Activated naive CD4-positive, alpha-beta T cell treated with Interleukin-2 at 50 U/mL for 16 hours (primary cell): Measurements from ENCODE around the gene CD300LF.
A peak's percentile ranks its signal among the peaks of the same experiment; 100 is the strongest.

Experiments used
- DNase-seq: peaks from one replicate; pipeline ENCODE4 v3.0.0-alpha.2; 2020

Gene CD300LF

DNA sequence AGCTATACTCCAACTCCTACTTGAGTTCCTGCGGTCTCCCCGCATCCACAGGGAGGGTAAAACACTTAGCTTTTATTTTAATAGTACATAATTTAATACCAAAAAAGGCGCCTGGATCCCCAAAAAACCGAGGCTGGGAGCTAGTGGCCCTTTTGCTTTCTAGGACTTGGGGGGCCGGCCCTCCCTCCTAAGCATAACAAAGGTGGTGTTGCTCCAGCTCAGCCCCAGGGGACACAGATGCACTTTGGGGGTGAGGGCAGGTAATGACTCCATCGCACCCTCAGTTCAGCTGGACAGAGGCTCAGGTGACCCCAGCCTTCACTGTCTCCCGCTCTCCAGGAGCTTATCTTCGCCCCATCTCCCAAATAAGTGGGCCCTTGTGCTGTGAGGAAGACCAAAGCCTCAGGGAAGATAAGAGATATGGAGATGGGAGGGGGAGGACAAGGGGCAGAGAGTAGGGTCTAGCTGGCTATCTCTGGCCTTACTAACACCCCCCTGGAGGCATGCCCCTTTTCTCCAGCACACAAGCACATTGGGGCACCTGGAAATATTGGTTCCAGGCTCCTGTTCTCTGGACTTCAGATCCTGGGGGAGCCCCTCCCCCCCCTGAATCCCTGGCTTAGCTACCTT is 32.9 kb upstream of the CD300LF start:
- no peak for DNase-seq

DNA sequence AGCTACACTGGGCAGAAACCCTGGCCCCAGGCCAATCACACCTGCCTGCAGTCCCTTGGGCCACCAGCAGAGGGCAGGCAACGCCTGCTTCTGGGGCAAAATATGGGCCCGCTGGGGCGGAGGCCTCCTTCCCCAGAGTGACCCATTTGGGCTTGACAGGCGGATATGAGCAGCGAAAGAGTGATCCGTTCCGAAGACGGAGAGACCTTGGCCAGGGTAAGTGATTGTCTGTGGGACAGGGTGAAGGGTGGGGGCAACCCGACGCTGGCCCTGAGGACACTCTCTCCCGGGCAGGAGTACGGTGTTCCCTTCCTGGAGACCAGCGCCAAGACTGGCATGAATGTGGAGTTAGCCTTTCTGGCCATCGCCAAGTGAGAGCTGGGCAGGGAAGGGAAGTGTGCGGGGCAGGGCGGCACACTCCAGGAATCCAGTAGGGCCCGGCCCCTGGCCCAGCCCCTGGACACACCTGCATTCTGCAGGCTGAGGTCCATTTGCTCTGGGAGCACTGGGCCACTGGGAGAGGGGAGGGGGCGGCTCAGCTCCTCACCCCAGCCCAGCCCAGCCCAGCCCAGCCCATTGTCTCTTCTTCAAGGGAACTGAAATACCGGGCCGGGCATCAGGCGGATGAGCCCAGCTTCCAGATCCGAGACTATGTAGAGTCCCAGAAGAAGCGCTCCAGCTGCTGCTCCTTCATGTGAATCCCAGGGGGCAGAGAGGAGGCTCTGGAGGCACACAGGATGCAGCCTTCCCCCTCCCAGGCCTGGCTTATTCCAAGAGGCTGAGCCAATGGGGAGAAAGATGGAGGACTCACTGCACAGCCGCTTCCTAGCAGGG is 32.2 kb upstream of the CD300LF start:
- peak; percentile 89 for DNase-seq

DNA sequence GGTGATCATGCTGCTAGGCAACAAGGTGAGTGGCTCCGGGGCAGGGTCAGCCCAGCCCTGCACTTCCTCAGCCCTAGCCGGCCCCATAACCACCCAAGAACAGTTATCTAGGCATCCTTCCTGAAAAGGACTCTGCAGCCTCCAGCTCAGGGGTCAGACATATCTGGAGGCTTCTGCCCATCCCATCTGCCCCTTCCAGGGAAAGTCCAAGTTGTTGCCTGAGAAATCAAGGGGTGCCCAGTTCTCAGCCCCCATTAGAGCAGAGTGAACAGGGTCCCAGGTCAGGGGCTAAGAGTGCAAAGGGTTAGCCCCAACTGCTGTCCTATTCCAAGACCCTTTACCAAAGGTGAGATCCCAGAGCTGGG is 31.6 kb upstream of the CD300LF start:
- DNase-seq, result no peak

DNA sequence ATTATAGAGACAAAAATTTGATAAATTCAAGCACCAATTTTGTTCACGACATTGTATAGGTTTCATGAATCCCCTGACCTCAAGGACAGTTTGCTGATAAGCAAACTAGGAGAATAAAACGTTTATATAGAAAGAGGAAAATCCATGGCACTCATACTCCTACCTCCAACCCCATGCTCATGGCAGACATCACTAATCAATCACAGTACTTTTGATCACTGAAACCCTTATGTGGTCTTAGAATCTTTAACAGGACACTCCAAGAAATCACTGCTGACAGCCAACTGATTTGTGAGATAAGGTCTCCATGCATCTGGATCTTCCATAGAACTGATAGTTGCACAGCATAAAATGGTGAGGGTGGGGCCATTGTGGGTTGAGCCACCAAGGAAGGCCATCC is 31.0 kb upstream of the CD300LF start:
- DNase-seq, result no peak

DNA sequence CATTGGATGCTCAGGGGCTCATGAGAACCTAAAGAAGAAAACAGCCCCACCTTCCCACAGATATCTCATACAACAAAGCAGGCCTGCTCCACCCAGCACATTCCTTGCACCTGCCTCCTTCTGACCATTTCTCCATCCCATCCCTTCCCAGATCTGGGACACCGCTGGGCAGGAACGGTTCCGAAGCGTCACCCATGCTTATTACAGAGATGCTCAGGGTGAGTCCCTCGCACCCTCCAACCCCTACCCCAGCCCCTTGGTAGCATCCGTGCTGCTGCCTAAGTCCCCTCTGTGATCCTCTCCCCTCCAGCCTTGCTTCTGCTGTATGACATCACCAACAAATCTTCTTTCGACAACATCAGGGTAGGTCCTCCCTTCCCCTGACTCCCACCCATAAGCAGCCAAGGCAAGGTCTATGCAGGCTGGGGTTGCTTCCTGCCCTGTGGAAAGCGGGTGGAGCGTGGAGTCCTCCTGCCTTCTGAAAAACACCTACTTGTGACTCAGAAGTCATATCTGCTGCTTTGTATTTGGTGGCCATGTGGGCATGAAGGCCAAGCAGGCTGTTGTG is 30.3 kb upstream of the CD300LF start:
- DNase-seq, result no peak

DNA sequence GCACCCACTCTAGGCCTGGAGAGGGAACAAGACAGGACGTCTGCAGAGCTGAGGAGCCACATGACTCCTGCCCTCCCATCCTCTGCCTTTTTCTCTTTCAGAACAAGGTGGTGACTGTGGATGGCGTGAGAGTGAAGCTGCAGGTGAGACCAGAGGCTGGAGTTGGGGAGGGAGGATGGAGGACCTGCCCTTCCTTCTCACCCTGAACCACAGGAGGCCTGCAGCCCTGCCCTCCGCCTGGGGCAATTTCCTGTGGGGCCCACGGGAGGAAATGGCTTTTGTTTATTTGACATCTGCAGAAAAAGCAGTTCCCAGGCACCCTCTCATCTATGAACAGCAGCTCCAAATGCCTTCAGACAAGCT is 29.4 kb upstream of the CD300LF start:
- DNase-seq, result peak; percentile 45

DNA sequence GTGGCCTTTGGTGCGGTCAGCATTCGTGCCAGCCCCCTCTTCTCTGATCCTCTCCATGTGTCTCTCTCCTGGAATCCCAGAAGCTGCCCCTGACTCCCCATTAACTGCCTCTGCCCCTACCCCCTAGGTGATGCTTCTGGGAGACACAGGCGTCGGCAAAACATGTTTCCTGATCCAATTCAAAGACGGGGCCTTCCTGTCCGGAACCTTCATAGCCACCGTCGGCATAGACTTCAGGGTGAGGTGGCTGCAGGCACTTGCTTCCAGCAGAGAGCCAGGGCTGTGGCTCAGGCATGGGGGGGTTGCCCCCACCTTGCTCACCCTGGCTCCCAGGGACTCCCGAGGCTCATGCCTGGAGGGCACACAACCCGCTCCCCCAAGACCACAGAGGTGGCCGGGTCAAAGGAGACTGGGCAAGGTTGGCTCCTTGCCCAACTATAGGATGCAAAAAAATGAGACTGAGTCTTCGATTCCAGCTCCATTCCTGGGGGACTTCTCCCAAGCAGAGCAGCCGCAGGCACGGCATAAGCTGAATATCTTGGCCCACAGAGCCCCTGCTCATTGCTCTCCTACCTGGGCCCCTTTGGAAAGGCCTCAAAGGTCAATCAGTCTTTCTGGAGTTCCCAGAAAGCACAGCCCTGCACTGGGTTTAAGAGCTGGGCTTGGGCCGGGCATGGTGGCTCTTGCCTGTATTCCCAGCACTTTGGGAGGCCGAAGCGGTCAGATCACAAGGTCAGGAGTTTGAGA is 28.1 kb upstream of the CD300LF start:
- no peak for DNase-seq

DNA sequence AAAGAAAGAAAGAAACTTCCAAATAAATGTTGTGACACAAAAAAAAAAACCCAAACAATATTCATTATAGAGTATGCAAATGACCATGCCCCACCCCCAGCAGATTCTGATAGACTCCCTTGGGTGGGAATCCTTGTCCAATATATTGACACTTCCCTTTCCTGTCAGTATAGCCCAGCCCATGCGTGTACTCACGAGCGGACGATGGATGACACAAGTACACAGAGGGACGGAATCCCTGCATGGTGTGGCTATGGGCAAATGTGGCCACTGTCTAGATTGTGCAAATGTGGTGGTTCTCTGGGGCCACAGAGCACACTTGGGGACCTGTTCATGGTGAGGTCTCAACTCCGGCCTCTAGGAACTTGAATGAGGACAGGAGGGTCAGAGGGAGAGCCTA is 27.4 kb upstream of the CD300LF start:
- no peak for DNase-seq

DNA sequence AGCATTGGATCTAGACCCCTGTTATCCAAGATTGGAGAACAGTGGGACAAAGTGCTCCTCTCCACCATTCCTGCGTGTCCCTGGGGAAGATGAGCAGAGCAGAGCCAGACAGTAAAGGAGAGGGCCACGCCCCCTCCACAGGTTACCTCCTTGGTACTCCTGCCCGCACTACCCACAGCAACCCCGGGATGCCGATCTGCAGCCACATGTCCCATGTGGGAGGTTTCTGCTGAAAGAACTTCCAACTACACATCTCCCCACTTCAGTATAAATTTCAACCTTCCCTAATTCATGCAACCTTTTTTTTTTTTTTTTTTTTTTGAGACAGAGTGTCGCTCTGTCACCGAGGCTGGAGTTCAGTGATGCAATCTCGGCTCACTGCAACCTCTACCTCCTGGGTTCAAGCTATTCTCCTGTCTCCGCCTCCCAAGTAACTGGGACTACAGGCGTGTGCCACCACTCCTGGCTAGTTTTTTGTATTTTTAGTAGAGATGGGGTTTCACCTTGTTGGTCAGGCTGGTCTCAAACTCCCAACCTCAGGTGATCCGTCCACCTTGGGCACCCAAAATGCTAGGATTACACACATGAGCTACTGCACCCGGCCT is 26.6 kb upstream of the CD300LF start:
- no peak for DNase-seq

DNA sequence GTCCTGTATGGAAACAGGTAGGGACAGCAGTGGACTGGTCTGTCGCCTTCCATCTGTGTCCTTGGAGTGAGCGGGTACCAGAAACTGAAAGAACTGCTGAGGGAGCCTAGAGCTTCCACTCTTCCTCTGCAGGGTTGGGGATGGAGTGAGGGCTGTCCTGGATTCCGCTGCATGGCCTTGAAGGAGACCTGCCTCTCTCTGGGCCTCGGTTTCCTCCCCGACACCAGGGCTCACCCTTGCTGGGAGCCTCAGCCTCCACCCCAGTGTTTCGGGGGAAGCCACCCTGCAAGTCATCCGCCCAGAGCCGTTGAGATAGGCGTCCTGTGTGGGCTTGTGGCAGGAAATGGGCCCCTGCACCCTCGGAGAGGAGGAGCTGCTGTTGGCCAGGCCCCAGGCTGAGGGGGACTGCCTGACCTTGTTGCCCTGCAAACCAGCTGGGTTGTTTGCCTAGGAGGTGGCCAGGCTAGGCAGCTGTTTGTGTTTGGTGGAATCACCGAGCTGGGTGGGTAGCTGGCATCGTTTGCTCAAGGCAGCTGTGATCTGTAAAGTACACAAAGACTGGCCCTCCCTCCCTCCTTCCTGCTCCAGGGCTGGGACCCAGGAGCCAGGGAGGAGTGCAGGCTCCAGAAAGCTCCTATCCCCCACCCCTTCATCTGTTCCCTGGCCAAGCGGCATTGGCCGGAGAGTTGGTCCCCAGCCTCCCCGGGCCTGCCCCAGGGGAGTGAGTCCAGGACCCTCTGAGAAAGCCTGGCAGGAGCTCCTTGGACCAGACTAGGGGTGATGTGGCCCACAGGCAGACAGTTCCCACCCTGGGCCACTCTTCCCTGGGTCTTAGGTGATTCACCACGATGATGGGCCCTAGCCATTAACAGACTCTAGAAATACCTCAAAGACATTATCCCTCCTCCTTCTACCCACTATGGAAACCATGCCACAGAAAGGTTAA is 25.6 kb upstream of the CD300LF start:
- DNase-seq, result peak; percentile 77

DNA sequence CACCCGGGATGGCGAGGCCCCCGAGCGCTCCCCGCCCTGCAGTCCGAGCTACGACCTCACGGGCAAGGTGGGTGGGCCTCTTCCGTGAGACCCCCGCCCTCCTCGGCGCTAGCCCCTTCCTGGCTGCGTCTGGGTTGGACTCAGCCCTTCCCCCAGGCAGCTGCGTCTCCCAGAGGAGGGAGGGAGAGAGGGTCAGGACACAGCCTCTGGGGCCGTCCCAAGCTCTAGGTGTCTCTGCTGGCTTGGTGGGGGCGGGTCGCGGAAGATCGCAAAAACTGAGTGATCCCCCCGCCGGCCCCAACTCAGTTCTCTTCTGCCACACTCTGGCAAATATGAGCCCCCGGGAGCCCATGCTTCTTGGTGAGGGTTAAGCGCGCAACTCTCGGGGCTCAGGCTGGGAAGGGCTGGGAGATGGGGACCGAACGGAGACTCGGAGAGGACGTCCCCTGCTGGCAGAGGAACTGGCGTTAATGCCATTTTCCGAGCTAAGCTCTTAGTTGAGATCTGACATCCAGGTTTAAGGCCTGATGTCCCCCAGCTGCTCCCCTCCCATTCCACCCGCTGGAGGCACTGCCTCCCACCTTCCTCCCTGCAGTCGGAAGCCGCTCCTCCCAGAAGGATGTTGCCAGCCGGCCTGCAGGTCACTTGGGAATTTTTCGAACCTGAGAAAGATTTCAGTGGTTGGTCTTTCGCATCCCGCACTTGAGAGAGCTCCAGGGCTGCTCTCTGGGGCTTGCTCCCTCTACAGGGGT is 24.8 kb upstream of the CD300LF start:
- DNase-seq, result peak; percentile 52

DNA sequence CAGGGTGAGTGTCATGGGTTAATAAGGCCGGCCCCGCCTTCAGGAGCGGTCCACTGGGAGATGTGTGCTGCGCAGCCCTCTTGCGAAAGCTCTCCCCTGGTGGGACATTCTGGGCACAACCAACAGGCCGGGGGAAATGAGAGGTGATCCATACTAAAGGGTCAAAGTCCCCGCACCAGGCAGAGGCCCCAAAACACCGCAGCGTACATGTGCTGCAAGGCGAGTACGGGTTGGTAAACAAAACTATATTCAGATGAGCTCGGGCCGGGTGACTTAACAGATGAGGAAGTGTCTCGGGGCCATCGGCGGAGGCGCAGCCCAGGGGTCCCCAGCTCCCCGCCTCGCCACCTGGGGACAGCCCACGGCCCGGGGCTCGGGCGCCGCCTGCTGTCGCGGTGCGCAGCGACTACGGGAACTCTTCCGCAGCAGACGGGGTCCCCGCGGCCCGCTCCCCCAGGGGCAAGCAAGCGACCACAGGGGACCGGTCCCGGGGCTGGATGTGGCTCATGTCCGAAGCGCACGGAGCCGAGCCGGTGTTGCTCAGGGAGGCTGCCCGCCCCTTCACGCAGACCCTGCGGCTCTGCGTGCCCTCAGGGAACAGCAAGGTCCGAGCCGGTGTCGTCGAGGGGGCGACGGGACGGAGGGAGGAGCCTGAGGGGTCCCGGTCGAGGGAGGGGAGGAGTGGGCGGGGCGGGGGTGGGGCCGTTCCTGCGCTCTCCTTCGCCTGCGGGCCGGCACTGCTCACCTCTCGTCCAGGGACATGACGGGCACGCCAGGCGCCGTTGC is 24.0 kb upstream of the CD300LF start, which contains the start of gene RAB37:
Gene RAB37, plus strand, starts transcription at position 744 of the 786 bp plus-strand sequence. Its CDS starts 17 bp downstream, at position 761.
- DNase-seq, result peak; percentile 46

DNA sequence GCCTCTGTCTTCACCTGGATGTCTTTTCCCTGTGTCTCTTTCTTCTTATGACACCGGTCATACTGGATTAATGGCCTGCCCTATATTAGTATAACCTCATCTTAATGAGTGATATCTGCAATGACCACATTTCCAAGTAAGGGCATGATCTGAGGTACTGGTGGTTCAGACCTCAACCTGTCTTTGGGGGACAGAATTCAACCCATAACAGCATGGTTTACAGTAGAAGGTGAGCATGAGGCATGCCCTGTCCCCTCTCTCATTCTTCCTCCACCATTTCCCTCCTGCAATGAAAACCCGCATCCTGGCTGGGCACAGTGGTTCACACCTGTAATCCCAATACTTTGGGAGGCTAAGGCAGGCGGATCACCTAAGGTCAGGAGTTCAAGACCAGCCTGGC is 21.5 kb upstream of the CD300LF start:
- no peak for DNase-seq

DNA sequence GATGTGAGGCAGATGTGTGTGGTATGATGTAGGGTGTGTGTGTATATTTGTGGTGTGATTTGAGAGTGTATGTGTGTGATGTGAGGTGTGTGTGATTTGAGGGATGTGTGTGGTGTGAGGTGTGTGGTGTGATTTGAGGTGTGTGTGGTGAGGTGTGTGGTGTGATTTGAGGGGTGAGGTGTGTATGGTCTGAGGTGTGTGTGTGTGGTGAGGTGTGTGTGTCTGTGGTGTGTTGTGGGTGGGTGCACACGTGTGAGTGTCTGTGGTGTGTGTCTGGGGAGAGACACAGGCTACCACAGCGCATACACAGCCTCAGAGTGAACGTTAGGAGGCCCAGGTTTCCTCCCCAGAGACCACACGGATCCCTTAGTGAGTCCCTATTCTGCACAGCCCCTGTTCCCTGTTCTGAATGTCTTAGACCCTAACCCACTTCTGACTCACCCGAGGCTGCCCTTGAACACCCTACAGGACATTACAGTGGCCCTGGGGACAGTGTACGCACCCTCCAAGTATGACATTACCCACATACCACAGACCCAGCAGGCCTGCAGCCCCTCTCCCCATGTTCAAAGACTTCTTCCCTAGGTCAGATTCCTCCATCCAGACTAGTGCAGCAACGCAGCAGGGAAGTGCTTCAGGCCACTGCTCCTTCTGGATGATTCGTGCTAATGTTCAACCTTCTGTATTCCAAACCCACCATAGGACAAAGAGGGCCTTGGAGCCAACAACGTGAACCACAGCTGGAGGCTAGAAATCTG is 20.8 kb upstream of the CD300LF start:
- DNase-seq, result no peak

DNA sequence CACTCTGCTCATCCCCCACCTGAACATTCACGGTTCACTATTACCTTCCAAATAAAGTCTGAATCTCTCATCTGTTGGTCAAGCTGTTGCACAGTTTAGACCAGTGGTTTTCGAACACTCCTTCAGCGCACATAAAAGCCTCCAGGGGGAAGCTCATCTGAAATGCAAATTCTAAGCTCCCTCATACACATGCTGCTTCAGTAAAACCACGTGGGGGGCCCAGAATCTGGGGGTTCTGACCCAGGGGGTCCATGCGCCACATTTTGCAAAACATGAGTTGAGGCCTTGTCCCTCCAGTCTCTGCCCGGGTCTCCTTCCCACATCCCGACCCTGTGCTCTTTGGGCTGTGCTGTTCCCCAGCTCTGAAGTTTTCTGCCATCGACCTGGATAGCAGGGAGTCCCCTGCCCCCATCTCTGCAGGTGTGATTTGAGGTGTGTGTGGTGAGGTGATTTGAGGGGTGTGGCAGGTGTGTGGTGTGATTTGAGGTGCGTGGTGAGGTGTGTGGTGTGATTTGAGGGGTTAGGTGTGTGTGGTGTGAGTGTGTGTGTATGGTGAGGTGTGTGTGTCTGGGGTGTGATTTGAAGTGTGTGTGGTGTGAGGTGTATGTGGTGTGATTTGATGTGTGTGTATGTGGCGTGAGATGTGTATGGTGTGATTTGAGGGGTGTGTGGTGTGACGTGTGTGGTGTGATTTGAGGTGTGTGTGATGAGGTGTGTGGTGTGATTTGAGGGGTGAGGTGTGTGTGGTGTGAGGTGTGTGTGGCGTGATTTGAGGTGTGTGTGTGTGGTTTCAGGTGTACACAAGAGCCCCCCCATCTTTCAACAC is 19.5 kb upstream of the CD300LF start:
- DNase-seq, result no peak

DNA sequence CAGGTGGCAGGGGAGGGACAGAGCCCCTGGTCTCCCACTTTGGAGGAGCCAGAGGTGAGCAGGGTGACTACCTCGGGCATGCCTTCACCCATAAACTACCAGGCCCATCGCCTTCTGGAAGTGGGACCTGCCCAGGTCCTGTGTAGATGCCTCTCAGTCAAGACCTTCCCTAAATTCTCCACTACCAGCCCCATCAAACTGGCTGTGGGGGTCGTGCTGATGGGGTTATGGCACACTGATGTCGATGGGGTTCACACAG is 18.6 kb upstream of the CD300LF start:
- DNase-seq, result no peak

DNA sequence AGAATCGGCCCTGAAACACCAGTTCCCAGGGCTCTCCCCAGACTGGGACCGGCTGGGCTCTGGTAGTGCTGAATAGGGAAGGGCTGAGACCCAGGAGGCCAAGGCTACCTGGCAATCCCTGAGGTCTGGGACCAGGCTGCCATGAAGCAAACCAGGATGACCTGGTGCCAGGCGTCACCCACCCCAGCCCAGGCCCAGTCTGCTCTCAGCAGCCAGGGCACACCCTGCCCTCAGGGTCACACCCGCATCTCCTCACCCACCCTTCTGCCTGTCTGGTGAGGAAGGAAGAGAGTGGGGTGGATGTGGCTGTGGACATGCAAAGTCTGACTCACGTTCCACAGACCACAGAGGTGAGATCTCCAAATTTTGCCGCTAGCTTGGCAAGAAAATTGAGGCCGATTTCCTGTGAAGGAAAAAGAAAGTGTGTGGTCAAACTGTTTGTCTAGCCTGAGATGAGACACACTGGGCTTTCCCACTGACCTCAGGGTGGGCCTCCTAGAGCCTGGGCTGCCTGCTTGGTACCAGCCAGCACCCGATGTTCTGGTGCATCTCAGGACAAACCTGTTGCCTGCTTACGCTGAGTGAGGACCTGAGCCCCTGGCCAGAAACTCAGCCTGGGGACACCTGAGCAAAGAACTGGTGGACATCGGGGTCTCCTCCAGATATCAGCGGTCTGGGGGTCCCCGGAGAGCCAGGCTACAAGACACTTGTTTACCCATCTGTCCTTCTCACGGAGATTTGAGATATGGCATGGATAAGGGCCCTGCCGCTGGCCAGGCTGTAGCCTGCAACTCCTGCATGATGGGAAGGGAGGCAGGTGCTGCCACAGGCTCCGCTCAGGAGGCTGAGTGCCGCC is 18.0 kb upstream of the CD300LF start:
- DNase-seq, result peak; percentile 57

DNA sequence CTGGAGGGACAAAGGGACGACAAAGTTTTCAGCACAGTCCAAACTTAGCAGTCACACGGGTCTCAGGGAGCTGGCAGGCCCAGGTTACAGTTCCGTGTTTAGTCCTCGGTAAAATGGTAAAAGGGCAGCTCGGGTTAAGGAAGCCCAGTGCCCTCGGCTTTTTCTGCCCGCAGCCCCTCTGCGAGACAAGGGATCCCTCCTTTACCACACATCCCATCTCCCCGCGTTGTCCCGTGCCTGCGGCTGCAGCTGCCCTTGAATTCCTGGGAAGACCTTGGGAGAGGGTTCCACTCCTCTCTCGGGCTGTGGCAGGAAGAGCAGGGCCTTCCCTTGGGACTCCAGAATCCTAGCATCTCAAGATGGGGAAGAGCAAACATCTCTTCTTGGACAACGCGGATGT is 17.1 kb upstream of the CD300LF start:
- no peak for DNase-seq
